ENCODE results near the gene HPGDS.

- TF ChIP-seq POLR2A (IDR thresholded peaks at IDR 0.05; ENCODE audit: low read depth, low read length) (no peak), TAF1 (IDR thresholded peaks at IDR 0.05; ENCODE audit: low read depth, low read length) (no peak), POLR2AphosphoS5 (IDR thresholded peaks at IDR 0.05; ENCODE audit: low read depth, low read length) (no peak), POU2F2 (IDR thresholded peaks at IDR 0.05; ENCODE audit: low read depth, low read length) (no peak)
Observed at GRCh38 chr4:94298725-94299252, 43.8 kb downstream of the HPGDS start.
